ENCODE measurements around the gene RCN1. TPM values are rescaled to one million over a fixed set of nuclear protein-coding genes. Genes with fewer than 3 reads are reported as not detected.

RCN1 gene
- total and polyA plus RNA-seq, 2 experiments from 2014 or later, result 107 to 140 TPM

DNA sequence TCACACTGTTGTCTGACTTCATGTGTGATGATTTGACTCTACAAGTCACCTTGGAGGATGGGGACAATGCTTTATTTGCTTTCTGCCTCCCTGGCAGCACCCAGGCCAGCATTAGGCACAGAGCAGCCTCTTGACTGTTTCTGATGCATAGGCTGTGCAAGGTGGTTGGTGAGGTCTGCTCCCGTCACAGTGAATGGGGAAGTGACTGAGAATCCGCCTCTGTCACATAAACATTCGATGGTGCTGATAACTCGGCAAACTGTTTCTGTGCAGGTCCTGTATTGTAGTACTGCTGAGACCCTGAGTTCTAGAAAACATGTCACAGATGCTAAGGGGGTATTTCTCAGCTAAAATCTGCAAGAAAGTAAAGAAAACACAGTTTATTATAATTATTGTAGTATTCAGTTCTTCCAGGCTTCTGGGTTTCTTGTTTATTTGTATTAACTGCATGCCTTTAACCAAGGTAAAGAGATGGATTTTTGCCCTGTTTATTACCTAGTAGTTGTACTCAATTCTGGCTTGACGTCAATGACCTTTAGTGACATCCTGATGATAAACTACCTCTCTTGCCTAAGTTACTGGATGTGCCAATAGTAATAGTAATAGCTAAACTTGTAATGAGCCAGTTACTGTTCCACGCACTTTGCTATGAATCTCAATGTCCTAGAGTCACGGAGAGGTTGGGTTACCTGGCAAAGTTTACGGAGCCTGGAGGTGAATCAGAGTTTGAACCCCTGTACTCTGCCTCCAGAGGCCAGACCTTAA is 24.8 kb upstream of the RCN1 start:
- no peaks in the 10 kb centered on the region for H3K9me3 Mint-ChIP-seq
- Histone ChIP-seq H2AFZ (no peak overlapping the region), H3K36me3 (ENCODE audit: insufficient read depth) (no peaks in the 10 kb centered on the region), H3K79me2 (replicated peaks; ENCODE audit: insufficient read depth) (no peaks in the 10 kb centered on the region), H3K27me3 (ENCODE audit: insufficient read depth) (no peaks in the 10 kb centered on the region), H3F3A (replicated peaks; ENCODE audit: low read depth) (no peaks in the 10 kb centered on the region), H4K20me1 (replicated peaks; ENCODE audit: insufficient read depth) (no peaks in the 10 kb centered on the region), H3K27ac (ENCODE audit: low read depth) (no peak overlapping the region), H3K9me2 (ENCODE audit: insufficient read depth) (no peaks in the 10 kb centered on the region), H3K4me1 (ENCODE audit: insufficient read depth) (no peaks in the 10 kb centered on the region), H3K4me3 (no peak overlapping the region), H3K4me2 (no peak overlapping the region)
- ATAC-seq, result no peak
- H3K36me3 Mint-ChIP-seq (ENCODE audit: low read depth), result no peaks in the 10 kb centered on the region
- TF ChIP-seq ZNF114 (CRISPR knock-in tag; IDR thresholded peaks at IDR 0.05) (no peak), NANOG (IDR thresholded peaks at IDR 0.05; ENCODE audit: borderline replicate concordance) (no peak), EZH2 (IDR thresholded peaks at IDR 0.05; ENCODE audit: low read depth, unreplicated experiment) (no peak), ETS1 (IDR thresholded peaks at IDR 0.05) (no peak), STAT1 (IDR thresholded peaks at IDR 0.05; ENCODE audit: unreplicated experiment) (no peak), CTCF (conservative IDR thresholded peaks at IDR 0.05; ENCODE audit: low read depth in 2 of 2) (no peak), POLR2AphosphoS5 (IDR thresholded peaks at IDR 0.05; ENCODE audit: low read depth) (no peak), EZH2phosphoT487 (IDR thresholded peaks at IDR 0.05; ENCODE audit: unreplicated experiment) (no peak), JUNB (IDR thresholded peaks at IDR 0.05; ENCODE audit: unreplicated experiment) (no peak), CREB1 (CRISPR knock-in tag; IDR thresholded peaks at IDR 0.05; ENCODE audit: low read depth) (no peak), ZNF331 (CRISPR knock-in tag; IDR thresholded peaks at IDR 0.05; ENCODE audit: low read depth) (no peak)
- TF ChIP-seq, protein P1, sequence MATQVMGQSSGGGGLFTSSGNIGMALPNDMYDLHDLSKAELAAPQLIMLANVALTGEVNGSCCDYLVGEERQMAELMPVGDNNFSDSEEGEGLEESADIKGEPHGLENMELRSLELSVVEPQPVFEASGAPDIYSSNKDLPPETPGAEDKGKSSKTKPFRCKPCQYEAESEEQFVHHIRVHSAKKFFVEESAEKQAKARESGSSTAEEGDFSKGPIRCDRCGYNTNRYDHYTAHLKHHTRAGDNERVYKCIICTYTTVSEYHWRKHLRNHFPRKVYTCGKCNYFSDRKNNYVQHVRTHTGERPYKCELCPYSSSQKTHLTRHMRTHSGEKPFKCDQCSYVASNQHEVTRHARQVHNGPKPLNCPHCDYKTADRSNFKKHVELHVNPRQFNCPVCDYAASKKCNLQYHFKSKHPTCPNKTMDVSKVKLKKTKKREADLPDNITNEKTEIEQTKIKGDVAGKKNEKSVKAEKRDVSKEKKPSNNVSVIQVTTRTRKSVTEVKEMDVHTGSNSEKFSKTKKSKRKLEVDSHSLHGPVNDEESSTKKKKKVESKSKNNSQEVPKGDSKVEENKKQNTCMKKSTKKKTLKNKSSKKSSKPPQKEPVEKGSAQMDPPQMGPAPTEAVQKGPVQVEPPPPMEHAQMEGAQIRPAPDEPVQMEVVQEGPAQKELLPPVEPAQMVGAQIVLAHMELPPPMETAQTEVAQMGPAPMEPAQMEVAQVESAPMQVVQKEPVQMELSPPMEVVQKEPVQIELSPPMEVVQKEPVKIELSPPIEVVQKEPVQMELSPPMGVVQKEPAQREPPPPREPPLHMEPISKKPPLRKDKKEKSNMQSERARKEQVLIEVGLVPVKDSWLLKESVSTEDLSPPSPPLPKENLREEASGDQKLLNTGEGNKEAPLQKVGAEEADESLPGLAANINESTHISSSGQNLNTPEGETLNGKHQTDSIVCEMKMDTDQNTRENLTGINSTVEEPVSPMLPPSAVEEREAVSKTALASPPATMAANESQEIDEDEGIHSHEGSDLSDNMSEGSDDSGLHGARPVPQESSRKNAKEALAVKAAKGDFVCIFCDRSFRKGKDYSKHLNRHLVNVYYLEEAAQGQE (IDR thresholded peaks at IDR 0.05; ENCODE audit: unreplicated experiment), result no peak
- TF ChIP-seq, protein P2, sequence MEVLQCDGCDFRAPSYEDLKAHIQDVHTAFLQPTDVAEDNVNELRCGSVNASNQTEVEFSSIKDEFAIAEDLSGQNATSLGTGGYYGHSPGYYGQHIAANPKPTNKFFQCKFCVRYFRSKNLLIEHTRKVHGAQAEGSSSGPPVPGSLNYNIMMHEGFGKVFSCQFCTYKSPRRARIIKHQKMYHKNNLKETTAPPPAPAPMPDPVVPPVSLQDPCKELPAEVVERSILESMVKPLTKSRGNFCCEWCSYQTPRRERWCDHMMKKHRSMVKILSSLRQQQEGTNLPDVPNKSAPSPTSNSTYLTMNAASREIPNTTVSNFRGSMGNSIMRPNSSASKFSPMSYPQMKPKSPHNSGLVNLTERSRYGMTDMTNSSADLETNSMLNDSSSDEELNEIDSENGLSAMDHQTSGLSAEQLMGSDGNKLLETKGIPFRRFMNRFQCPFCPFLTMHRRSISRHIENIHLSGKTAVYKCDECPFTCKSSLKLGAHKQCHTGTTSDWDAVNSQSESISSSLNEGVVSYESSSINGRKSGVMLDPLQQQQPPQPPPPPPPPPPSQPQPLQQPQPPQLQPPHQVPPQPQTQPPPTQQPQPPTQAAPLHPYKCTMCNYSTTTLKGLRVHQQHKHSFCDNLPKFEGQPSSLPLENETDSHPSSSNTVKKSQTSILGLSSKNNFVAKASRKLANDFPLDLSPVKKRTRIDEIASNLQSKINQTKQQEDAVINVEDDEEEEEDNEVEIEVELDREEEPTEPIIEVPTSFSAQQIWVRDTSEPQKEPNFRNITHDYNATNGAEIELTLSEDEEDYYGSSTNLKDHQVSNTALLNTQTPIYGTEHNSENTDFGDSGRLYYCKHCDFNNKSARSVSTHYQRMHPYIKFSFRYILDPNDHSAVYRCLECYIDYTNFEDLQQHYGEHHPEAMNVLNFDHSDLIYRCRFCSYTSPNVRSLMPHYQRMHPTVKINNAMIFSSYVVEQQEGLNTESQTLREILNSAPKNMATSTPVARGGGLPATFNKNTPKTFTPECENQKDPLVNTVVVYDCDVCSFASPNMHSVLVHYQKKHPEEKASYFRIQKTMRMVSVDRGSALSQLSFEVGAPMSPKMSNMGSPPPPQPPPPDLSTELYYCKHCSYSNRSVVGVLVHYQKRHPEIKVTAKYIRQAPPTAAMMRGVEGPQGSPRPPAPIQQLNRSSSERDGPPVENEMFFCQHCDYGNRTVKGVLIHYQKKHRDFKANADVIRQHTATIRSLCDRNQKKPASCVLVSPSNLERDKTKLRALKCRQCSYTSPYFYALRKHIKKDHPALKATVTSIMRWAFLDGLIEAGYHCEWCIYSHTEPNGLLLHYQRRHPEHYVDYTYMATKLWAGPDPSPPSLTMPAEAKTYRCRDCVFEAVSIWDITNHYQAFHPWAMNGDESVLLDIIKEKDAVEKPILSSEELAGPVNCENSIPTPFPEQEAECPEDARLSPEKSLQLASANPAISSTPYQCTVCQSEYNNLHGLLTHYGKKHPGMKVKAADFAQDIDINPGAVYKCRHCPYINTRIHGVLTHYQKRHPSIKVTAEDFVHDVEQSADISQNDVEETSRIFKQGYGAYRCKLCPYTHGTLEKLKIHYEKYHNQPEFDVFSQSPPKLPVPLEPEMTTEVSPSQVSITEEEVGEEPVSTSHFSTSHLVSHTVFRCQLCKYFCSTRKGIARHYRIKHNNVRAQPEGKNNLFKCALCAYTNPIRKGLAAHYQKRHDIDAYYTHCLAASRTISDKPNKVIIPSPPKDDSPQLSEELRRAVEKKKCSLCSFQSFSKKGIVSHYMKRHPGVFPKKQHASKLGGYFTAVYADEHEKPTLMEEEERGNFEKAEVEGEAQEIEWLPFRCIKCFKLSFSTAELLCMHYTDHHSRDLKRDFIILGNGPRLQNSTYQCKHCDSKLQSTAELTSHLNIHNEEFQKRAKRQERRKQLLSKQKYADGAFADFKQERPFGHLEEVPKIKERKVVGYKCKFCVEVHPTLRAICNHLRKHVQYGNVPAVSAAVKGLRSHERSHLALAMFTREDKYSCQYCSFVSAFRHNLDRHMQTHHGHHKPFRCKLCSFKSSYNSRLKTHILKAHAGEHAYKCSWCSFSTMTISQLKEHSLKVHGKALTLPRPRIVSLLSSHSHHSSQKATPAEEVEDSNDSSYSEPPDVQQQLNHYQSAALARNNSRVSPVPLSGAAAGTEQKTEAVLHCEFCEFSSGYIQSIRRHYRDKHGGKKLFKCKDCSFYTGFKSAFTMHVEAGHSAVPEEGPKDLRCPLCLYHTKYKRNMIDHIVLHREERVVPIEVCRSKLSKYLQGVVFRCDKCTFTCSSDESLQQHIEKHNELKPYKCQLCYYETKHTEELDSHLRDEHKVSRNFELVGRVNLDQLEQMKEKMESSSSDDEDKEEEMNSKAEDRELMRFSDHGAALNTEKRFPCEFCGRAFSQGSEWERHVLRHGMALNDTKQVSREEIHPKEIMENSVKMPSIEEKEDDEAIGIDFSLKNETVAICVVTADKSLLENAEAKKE (CRISPR knock-in tag; IDR thresholded peaks at IDR 0.05), result no peak
- no peak for DNase-seq (ENCODE audit: low spot score)
- no peak overlapping the region for H3K27ac Mint-ChIP-seq
- no peak overlapping the region for H3K4me3 Mint-ChIP-seq
- H3K4me1 Mint-ChIP-seq, result no peaks in the 10 kb centered on the region
- H3K27me3 Mint-ChIP-seq (ENCODE audit: insufficient read depth, low read depth, poor library complexity), result peaks cover 5% of the 10 kb centered on the region
